Osteoblast (primary cell): ENCODE data around the gene CGRRF1. TPM values are rescaled to one million over a fixed set of nuclear protein-coding genes. Genes with fewer than 3 reads are reported as not detected.

Experiments
- DNase-seq: peaks from one replicate; pipeline ENCODE4 v3.0.0; 2011; ENCODE audit warnings: low spot score, mixed read lengths; ENCODE audit not compliant: insufficient read length; ENCODE audit errors: missing footprints
- H2AFZ ChIP-seq: 2 replicates; pipeline ENCODE4 v1.6.0; 2011; ENCODE audit warnings: mild to moderate bottlenecking, low read length
- H3K27ac ChIP-seq: 2 replicates; pipeline ENCODE4 v1.5.1; 2011; ENCODE audit warnings: mild to moderate bottlenecking, low read depth, low read length, moderate library complexity
- H3K27me3 ChIP-seq: 2 replicates; pipeline ENCODE4 v1.6.0; 2012; ENCODE audit warnings: mild to moderate bottlenecking, control low read depth, inconsistent platforms, low read length, moderate library complexity; ENCODE audit not compliant: insufficient read depth
- H3K36me3 ChIP-seq: 2 replicates; pipeline ENCODE4 v1.5.1; 2011; ENCODE audit warnings: mild to moderate bottlenecking, low read length, control low read depth, moderate library complexity; ENCODE audit not compliant: insufficient read depth
- H3K4me1 ChIP-seq: 2 replicates; pipeline ENCODE4 v1.5.1; 2011; ENCODE audit warnings: mild to moderate bottlenecking, low read length, control low read depth, moderate library complexity; ENCODE audit not compliant: insufficient read depth
- H3K4me2 ChIP-seq: 2 replicates; pipeline ENCODE4 v1.6.0; 2011; ENCODE audit warnings: mild to moderate bottlenecking, low read length; ENCODE audit not compliant: insufficient read depth
- H3K4me3 ChIP-seq: fragments of 200-600 bp; sonication (generic); 3 replicates; pipeline ENCODE4 v1.5.1; 2012; ENCODE audit warnings: mild to moderate bottlenecking, low read length, inconsistent platforms; ENCODE audit not compliant: insufficient read depth
- H3K79me2 ChIP-seq: 2 replicates; pipeline ENCODE4 v1.6.0; 2012; ENCODE audit warnings: mild to moderate bottlenecking, low read length, control low read depth, inconsistent platforms; ENCODE audit not compliant: insufficient read depth
- H3K9me3 ChIP-seq: 2 replicates; pipeline ENCODE4 v1.5.1; 2011; ENCODE audit warnings: low read depth, low read length, control low read depth
- H4K20me1 ChIP-seq: 2 replicates; pipeline ENCODE4 v1.6.0; 2012; ENCODE audit warnings: mild to moderate bottlenecking, low read length, control low read depth; ENCODE audit not compliant: insufficient read depth
- CTCF ChIP-seq: IDR thresholded peaks from 2 replicates; pipeline ENCODE4 v1.5.1; 2011; ENCODE audit warnings: mild to moderate bottlenecking, low read depth, low read length, moderate library complexity; ENCODE audit errors: extremely low read depth
- total RNA-seq: library from RNA; depleted of rRNA; stranded (reverse); fragments of >200 nt; gene quantifications from 2 replicates; pipeline ENCODE4 v1.2.3, GENCODE V29; 2012

Gene CGRRF1
- total RNA-seq, 1 donor, result 17.4 TPM

GRCh38 chr14:54532111-54533012 lies 22.7 kb downstream of the CGRRF1 start:
- H3K36me3 ChIP-seq, result no peaks in the 10 kb centered on the region
- no peak overlapping the region for H3K4me2 ChIP-seq
- H2AFZ ChIP-seq, result no peak overlapping the region
- DNase-seq, result no peak
- H4K20me1 ChIP-seq, result no peaks in the 10 kb centered on the region
- H3K9me3 ChIP-seq, result no peaks in the 10 kb centered on the region
- no peak for TF ChIP-seq CTCF
- H3K79me2 ChIP-seq, result no peaks in the 10 kb centered on the region
- no peak overlapping the region for H3K27ac ChIP-seq
- no peak overlapping the region for H3K4me3 ChIP-seq
- H3K4me1 ChIP-seq, result peaks cover 5% of the 10 kb centered on the region
- H3K27me3 ChIP-seq, result no peaks in the 10 kb centered on the region

- Histone ChIP-seq H3K27me3 (no peaks in the 10 kb centered on the region), H3K4me1 (peaks cover 5% of the 10 kb centered on the region), H3K36me3 (peaks cover 2% of the 10 kb centered on the region), H3K27ac (no peak overlapping the region), H3K9me3 (no peaks in the 10 kb centered on the region), H3K4me3 (no peak overlapping the region), H2AFZ (no peak overlapping the region), H3K4me2 (no peak overlapping the region), H4K20me1 (no peaks in the 10 kb centered on the region), H3K79me2 (no peaks in the 10 kb centered on the region)
- no peak for DNase-seq
- TF ChIP-seq CTCF, result no peak
These were observed 23.4 kb downstream of the CGRRF1 start for GRCh38 chr14:54533100-54533499.

DNA sequence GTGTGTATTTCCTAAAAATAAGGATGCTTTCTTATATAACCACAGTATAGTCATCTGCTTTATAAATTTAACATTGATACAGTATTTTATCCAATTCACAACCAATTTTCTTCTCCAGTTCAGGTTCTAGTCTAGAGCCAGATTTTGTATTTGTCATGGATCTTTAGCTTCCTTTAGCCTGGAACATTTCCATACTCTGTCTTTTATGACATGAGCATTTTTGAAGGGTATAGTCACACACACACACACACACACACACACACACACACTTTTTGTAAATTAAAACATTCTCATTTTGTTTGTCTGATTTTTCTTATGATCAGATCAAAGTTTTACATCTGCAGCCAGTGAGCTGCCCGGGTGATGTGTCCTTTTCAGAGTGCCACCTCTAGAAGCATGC lies 25.4 kb downstream of the CGRRF1 start:
- Histone ChIP-seq H3K4me2 (no peak overlapping the region), H4K20me1 (no peaks in the 10 kb centered on the region), H3K4me1 (no peaks in the 10 kb centered on the region), H3K4me3 (no peak overlapping the region), H3K79me2 (no peaks in the 10 kb centered on the region), H3K9me3 (no peaks in the 10 kb centered on the region), H2AFZ (no peak overlapping the region), H3K27ac (no peak overlapping the region), H3K27me3 (no peaks in the 10 kb centered on the region), H3K36me3 (peaks cover 8% of the 10 kb centered on the region)
- no peak for DNase-seq
- TF ChIP-seq CTCF, result no peak

DNA sequence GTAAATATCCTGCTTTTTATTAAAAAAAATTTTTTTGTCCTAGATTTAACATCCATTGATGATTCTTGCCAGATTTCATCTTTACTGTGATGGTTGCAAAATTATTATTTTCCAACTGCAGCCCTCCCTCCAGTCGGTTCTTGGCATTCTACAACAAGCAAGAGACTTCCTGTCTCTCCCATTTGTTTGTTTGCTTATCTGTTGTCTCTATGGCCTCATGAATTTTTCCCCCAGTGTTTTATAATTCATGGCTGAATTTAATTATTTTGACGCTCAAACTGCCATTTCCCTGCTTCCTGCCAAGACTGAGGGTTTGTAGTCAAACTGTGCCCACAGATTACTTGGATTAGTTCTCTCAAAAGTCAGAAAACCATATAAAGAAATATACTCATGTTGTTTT lies 25.9 kb downstream of the CGRRF1 start:
- H3K9me3 ChIP-seq, result no peaks in the 10 kb centered on the region
- H3K27me3 ChIP-seq, result no peaks in the 10 kb centered on the region
- H3K27ac ChIP-seq, result no peak overlapping the region
- H3K36me3 ChIP-seq, result peaks cover 8% of the 10 kb centered on the region
- H4K20me1 ChIP-seq, result no peaks in the 10 kb centered on the region
- H3K4me2 ChIP-seq, result no peak overlapping the region
- no peak overlapping the region for H2AFZ ChIP-seq
- no peak for TF ChIP-seq CTCF
- no peaks in the 10 kb centered on the region for H3K4me1 ChIP-seq
- no peaks in the 10 kb centered on the region for H3K79me2 ChIP-seq
- DNase-seq, result no peak
- H3K4me3 ChIP-seq, result no peak overlapping the region
